ENCODE measurements around the gene TMEM178B.

DNA sequence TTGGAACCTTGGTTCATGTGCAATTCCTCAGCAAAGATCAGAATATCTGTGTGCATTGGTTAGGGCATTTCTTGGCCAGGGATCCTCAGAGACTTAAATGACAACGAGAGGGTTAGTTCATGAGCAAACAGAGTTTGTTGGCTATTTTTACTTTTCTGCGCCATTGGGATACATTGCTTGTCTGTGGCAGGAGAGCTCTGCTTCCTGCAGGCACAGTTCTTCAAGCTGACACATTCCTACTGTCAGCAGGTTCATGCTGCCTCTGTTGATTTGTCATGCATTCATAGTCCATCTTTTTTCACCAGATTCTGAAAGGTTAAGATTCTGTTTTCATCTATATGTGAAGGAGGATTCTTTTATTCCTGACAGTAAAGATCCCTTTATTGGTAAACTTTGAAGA is 139.4 kb downstream of the TMEM178B start:
- TF ChIP-seq SIN3A (IDR thresholded peaks at IDR 0.05; ENCODE audit: borderline replicate concordance, insufficient read depth, low read length) (no peak), POLR2AphosphoS5 (IDR thresholded peaks at IDR 0.05; ENCODE audit: low read depth, low read length) (no peak), TAF1 (IDR thresholded peaks at IDR 0.05; ENCODE audit: borderline replicate concordance, insufficient read depth, low read length) (no peak), FOXP2 (optimal IDR thresholded peaks at IDR 0.05; ENCODE audit: borderline replicate concordance, extremely low read depth, extremely low read length, insufficient read depth) (no peak)
- TF ChIP-seq, protein P1, sequence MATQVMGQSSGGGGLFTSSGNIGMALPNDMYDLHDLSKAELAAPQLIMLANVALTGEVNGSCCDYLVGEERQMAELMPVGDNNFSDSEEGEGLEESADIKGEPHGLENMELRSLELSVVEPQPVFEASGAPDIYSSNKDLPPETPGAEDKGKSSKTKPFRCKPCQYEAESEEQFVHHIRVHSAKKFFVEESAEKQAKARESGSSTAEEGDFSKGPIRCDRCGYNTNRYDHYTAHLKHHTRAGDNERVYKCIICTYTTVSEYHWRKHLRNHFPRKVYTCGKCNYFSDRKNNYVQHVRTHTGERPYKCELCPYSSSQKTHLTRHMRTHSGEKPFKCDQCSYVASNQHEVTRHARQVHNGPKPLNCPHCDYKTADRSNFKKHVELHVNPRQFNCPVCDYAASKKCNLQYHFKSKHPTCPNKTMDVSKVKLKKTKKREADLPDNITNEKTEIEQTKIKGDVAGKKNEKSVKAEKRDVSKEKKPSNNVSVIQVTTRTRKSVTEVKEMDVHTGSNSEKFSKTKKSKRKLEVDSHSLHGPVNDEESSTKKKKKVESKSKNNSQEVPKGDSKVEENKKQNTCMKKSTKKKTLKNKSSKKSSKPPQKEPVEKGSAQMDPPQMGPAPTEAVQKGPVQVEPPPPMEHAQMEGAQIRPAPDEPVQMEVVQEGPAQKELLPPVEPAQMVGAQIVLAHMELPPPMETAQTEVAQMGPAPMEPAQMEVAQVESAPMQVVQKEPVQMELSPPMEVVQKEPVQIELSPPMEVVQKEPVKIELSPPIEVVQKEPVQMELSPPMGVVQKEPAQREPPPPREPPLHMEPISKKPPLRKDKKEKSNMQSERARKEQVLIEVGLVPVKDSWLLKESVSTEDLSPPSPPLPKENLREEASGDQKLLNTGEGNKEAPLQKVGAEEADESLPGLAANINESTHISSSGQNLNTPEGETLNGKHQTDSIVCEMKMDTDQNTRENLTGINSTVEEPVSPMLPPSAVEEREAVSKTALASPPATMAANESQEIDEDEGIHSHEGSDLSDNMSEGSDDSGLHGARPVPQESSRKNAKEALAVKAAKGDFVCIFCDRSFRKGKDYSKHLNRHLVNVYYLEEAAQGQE (IDR thresholded peaks at IDR 0.05; ENCODE audit: insufficient read depth in 1 of 2, low read depth in 2 of 2, low read length in 2 of 2), result no peak

Data from PFSK-1 (cell line).